KMS-11 (cell line): ENCODE data around the gene SIGLEC11.

Experiments
- H2AFZ ChIP-seq: fragments of 200-600 bp; sonication (generic); 2 replicates; pipeline ENCODE4 v1.6.1; 2016; ENCODE audit warnings: antibody characterized with exemption, mixed run types, low read depth
- H3K27ac ChIP-seq: fragments of 200-600 bp; sonication (generic); 2 replicates; pipeline ENCODE4 v1.6.1; 2016; ENCODE audit warnings: mild to moderate bottlenecking, mixed run types
- H3K27me3 ChIP-seq: fragments of 200-600 bp; sonication (generic); 2 replicates; pipeline ENCODE4 v1.6.1; 2017; ENCODE audit warnings: mild to moderate bottlenecking, low read depth, mixed run types, moderate library complexity; ENCODE audit not compliant: insufficient read depth
- H3K36me3 ChIP-seq: fragments of 200-600 bp; sonication (generic); 2 replicates; pipeline ENCODE4 v1.6.1; 2017; ENCODE audit warnings: mild to moderate bottlenecking, mixed run types; ENCODE audit not compliant: insufficient read depth
- H3K4me1 ChIP-seq: fragments of 200-600 bp; sonication (generic); 2 replicates; pipeline ENCODE4 v1.6.1; 2016; ENCODE audit warnings: mild to moderate bottlenecking, low read depth, mixed run types; ENCODE audit not compliant: poor library complexity, severe bottlenecking
- H3K4me2 ChIP-seq: fragments of 200-600 bp; sonication (generic); 2 replicates; pipeline ENCODE4 v1.7.0; 2016; ENCODE audit warnings: mild to moderate bottlenecking, mixed run types
- H3K4me3 ChIP-seq: fragments of 200-600 bp; sonication (generic); IDR thresholded peaks from 2 replicates; pipeline ENCODE4 v1.6.1; 2017; ENCODE audit warnings: low read depth, low read length, mixed read lengths; ENCODE audit not compliant: insufficient read depth
- H3K79me2 ChIP-seq: fragments of 200-600 bp; sonication (generic); 2 replicates; pipeline ENCODE4 v1.6.1; 2016; ENCODE audit warnings: low read depth, mixed run types; ENCODE audit not compliant: insufficient read depth
- H3K9ac ChIP-seq: fragments of 200-600 bp; sonication (generic); 2 replicates; pipeline ENCODE4 v1.6.1; 2016; ENCODE audit warnings: mild to moderate bottlenecking, mixed run types
- H4K20me1 ChIP-seq: fragments of 200-600 bp; sonication (generic); 2 replicates; pipeline ENCODE4 v1.6.1; 2016; ENCODE audit warnings: mild to moderate bottlenecking, mixed run types; ENCODE audit not compliant: insufficient read depth
- TF ChIP-seq, protein P1 (sequence below): fragments of 200-600 bp; sonication (generic); conservative IDR thresholded peaks from 2 replicates; pipeline ENCODE4 v1.6.1; 2017; ENCODE audit warnings: low read depth, mild to moderate bottlenecking, antibody characterized with exemption, low read length, moderate library complexity, mixed read lengths

The SIGLEC11 gene

DNA sequence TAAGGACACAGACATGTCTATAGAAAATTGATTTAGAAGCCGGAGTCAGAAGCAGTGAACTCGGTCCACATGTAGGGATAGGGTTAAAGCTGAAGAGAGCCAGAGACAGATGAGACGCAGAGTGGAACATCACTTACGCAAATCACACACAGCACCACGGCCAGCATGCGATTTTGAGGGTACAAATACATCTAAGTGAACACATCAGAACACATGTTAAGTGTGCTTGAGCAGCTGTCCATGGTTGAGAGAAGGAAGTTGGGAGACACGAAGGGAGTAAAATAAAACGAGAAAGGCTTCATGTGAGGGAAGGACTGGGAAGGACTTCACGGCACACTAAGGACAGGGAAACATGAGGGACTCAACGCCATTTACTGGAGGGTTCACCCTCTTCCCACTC lies 25.4 kb upstream of the SIGLEC11 start:
- H3K79me2 ChIP-seq = no peaks in the 10 kb centered on the region
- no peak overlapping the region for H3K9ac ChIP-seq
- H3K27me3 ChIP-seq = no peaks in the 10 kb centered on the region
- H4K20me1 ChIP-seq = no peaks in the 10 kb centered on the region
- H3K36me3 ChIP-seq = no peaks in the 10 kb centered on the region
- TF ChIP-seq, protein P1, sequence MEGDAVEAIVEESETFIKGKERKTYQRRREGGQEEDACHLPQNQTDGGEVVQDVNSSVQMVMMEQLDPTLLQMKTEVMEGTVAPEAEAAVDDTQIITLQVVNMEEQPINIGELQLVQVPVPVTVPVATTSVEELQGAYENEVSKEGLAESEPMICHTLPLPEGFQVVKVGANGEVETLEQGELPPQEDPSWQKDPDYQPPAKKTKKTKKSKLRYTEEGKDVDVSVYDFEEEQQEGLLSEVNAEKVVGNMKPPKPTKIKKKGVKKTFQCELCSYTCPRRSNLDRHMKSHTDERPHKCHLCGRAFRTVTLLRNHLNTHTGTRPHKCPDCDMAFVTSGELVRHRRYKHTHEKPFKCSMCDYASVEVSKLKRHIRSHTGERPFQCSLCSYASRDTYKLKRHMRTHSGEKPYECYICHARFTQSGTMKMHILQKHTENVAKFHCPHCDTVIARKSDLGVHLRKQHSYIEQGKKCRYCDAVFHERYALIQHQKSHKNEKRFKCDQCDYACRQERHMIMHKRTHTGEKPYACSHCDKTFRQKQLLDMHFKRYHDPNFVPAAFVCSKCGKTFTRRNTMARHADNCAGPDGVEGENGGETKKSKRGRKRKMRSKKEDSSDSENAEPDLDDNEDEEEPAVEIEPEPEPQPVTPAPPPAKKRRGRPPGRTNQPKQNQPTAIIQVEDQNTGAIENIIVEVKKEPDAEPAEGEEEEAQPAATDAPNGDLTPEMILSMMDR = no peak
- H3K4me2 ChIP-seq = no peak overlapping the region
- no peaks in the 10 kb centered on the region for H3K4me1 ChIP-seq
- no peak overlapping the region for H3K4me3 ChIP-seq
- H3K27ac ChIP-seq = no peak overlapping the region
- H2AFZ ChIP-seq = no peak overlapping the region

DNA sequence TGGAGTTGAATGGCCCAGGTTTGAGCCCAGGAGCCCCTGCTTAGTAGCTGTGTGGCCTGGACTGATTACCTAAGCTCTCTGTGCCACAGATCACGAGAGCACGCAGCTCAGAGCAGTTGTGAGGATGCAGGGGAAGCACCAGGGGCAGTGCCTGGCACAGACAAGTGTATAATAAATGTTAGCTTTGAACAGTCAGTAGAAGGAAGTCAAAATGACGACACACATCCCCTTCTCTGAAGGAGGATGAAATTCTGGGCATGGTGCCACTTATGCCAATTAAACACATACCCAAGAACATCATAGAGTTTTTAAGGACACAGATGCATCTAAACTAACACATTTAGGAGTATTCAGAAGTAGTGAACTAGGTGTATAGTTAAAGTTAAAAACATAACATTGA lies 24.9 kb upstream of the SIGLEC11 start:
- Histone ChIP-seq H3K27me3 (no peaks in the 10 kb centered on the region), H3K27ac (no peak overlapping the region), H3K36me3 (no peaks in the 10 kb centered on the region), H2AFZ (no peak overlapping the region), H3K79me2 (no peaks in the 10 kb centered on the region), H4K20me1 (no peaks in the 10 kb centered on the region), H3K4me1 (no peaks in the 10 kb centered on the region), H3K9ac (no peak overlapping the region), H3K4me2 (no peak overlapping the region), H3K4me3 (no peak overlapping the region)
- TF ChIP-seq, protein P1 = no peak

DNA sequence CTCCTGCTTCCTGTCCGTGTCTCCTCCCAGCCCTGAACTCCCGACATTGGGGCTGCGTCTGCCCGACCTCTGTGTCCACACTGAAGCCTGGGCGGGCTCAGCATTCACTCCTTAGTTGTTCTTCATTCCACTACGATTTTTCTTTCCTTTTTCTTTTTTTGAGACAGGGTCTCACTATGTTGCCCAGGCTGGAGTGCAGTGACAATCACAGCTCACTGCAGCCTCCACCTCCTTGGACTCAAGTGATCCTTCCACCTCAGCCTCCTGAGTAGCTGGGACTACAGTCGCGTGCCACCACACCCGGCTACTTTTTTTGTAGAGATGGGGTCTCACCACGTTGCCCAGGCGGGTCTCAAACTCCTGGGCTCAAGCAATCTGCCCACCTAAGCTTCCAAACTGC lies 23.5 kb upstream of the SIGLEC11 start:
- no peak overlapping the region for H2AFZ ChIP-seq
- no peaks in the 10 kb centered on the region for H4K20me1 ChIP-seq
- no peaks in the 10 kb centered on the region for H3K27me3 ChIP-seq
- H3K4me2 ChIP-seq = no peak overlapping the region
- no peaks in the 10 kb centered on the region for H3K79me2 ChIP-seq
- H3K27ac ChIP-seq = no peak overlapping the region
- no peak overlapping the region for H3K9ac ChIP-seq
- H3K36me3 ChIP-seq = no peaks in the 10 kb centered on the region
- H3K4me3 ChIP-seq = no peak overlapping the region
- no peaks in the 10 kb centered on the region for H3K4me1 ChIP-seq
- TF ChIP-seq, protein P1 = no peak

DNA sequence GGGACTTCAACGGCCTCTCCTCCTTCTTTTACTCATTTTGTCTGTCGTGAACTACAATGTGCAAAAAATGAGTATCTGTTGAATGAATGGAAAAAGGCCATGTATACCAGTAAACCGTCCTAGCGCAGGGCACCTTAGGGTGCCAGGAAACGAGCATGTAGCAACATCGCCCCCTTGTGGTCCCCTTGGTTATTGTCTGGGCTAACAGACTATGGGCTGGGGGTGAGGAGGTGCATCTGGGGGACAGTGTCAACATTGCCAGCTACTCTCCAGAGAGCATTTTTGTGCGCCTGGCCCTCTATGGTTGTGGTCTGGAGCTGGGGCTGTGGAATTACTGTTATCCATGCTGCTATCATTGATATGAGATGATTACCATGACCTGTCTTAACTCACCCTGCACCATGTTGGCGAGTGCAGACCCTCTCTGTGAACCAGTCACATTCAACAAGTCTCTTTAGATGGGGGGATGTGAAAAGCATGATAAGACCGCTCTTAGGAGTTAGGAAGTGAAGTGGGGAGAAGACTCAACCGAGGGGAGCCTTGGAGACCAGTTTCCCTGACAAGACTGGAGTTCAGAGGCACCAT lies 22.8 kb upstream of the SIGLEC11 start:
- Histone ChIP-seq H3K4me1 (no peaks in the 10 kb centered on the region), H2AFZ (no peak overlapping the region), H3K27me3 (no peaks in the 10 kb centered on the region), H3K79me2 (no peaks in the 10 kb centered on the region), H3K4me3 (no peak overlapping the region), H3K27ac (no peak overlapping the region), H4K20me1 (no peaks in the 10 kb centered on the region), H3K4me2 (no peak overlapping the region), H3K36me3 (no peaks in the 10 kb centered on the region), H3K9ac (no peak overlapping the region)
- TF ChIP-seq, protein P1 = peak; percentile 98
